K562 (cell line): ENCODE results near the gene MDC1. TPM values are rescaled to one million over a fixed set of nuclear protein-coding genes. Genes with fewer than 3 reads are reported as not detected.

ENCODE experiments used
- BHLHE40 ChIP-seq: IDR thresholded peaks from 2 replicates; pipeline ENCODE4 v1.6.1; 2011; ENCODE audit warnings: low read length, improper control_type of control experiment
- CBFB ChIP-seq: sonication (generic); formaldehyde crosslinking; IDR thresholded peaks from 2 replicates; pipeline ENCODE4 v1.4.0; 2020; ENCODE audit warnings: mild to moderate bottlenecking, missing genetic modification reagents
- CREM ChIP-seq: IDR thresholded peaks from 2 replicates; pipeline ENCODE4 v1.6.1; 2014; ENCODE audit warnings: antibody characterized with exemption, low read depth
- ELF4 ChIP-seq: fragments of 450-650 bp; formaldehyde crosslinking; IDR thresholded peaks from 2 replicates; pipeline ENCODE4 v1.4.0; 2022; ENCODE audit warnings: missing genetic modification characterization
- FOXA1 ChIP-seq: fragments of 450-650 bp; IDR thresholded peaks from 2 replicates; pipeline ENCODE4 v1.6.1; 2016; ENCODE audit warnings: mild to moderate bottlenecking, borderline replicate concordance
- FOXA3 ChIP-seq, 2 experiments: fragments of 450-650 bp in 1 of 2; sonication (generic) in 1 of 2; formaldehyde crosslinking; IDR thresholded peaks in 1 of 2; conservative IDR thresholded peaks in 1 of 2; 2 replicates each; pipeline versions ENCODE4 v1.4.0 to v1.8.0; 2020 to 2022; ENCODE audit warnings: mild to moderate bottlenecking in 2 of 2, missing genetic modification reagents in 1 of 2
- FOXK2 ChIP-seq, 2 experiments: fragments of 450-650 bp; IDR thresholded peaks in 1 of 2; conservative IDR thresholded peaks in 1 of 2; 2 replicates each; pipeline ENCODE4 v1.6.1; 2016; ENCODE audit warnings: low read depth in 2 of 2, mild to moderate bottlenecking in 1 of 2
- HLTF ChIP-seq: fragments of 450-650 bp; IDR thresholded peaks from 2 replicates; pipeline ENCODE4 v1.6.1; 2016
- HMGN3 ChIP-seq: IDR thresholded peaks from 2 replicates; pipeline ENCODE4 v1.6.1; 2011; ENCODE audit warnings: borderline replicate concordance, low read depth, mild to moderate bottlenecking, mixed read lengths, low read length; ENCODE audit not compliant: insufficient read length; ENCODE audit errors: extremely low read depth
- IRF2 ChIP-seq: sonication (generic); formaldehyde crosslinking; IDR thresholded peaks from 2 replicates; pipeline ENCODE4 v1.8.1; 2022; ENCODE audit warnings: mild to moderate bottlenecking, missing genetic modification reagents
- KDM5B ChIP-seq: fragments of 200-600 bp; sonication (generic); IDR thresholded peaks from 2 replicates; pipeline ENCODE4 v1.6.1; 2012; ENCODE audit warnings: low read depth, mild to moderate bottlenecking, moderate library complexity, low read length, control low read depth, inconsistent platforms; ENCODE audit not compliant: insufficient replicate concordance
- KLF16 ChIP-seq: IDR thresholded peaks from 2 replicates; pipeline ENCODE4 v1.6.1; 2016; ENCODE audit warnings: antibody characterized with exemption
- MAFK ChIP-seq: IDR thresholded peaks from 2 replicates; pipeline ENCODE4 v1.6.1; 2011; ENCODE audit warnings: low read length, improper control_type of control experiment
- MCM2 ChIP-seq: fragments of 450-650 bp; IDR thresholded peaks from 2 replicates; pipeline ENCODE4 v1.6.1; 2017; ENCODE audit warnings: low read depth, mild to moderate bottlenecking
- MTA2 ChIP-seq: fragments of 450-650 bp; IDR thresholded peaks from 2 replicates; pipeline ENCODE4 v1.6.1; 2016; ENCODE audit warnings: low read depth
- NFXL1 ChIP-seq: fragments of 450-650 bp; formaldehyde crosslinking; IDR thresholded peaks from 2 replicates; pipeline ENCODE4 v1.4.0; 2021; ENCODE audit warnings: mild to moderate bottlenecking
- NFYB ChIP-seq: IDR thresholded peaks from 2 replicates; pipeline ENCODE4 v1.6.1; 2011; ENCODE audit warnings: mild to moderate bottlenecking, moderate library complexity; ENCODE audit not compliant: insufficient read length; ENCODE audit errors: extremely low read depth
- POLR2G ChIP-seq: fragments of 200-400 bp; formaldehyde crosslinking; IDR thresholded peaks from 2 replicates; pipeline ENCODE4 v1.6.1; 2017; ENCODE audit warnings: low read depth, mild to moderate bottlenecking, antibody characterized with exemption, low read length, moderate library complexity
- TBL1XR1 ChIP-seq, 2 experiments: IDR thresholded peaks; 2 replicates each; pipeline ENCODE4 v1.6.1; 2012; ENCODE audit warnings: improper control_type of control experiment in 2 of 2, low read length in 2 of 2, mild to moderate bottlenecking in 1 of 2
- TBP ChIP-seq: optimal IDR thresholded peaks from 2 replicates; pipeline ENCODE3; 2011; ENCODE audit warnings: low read depth, low read length, improper control_type of control experiment
- TEAD2 ChIP-seq: fragments of 450-650 bp; IDR thresholded peaks from 2 replicates; pipeline ENCODE4 v1.6.1; 2016; ENCODE audit warnings: missing genetic modification characterization, control low read depth, missing compliant biosample characterization
- ZFP36 ChIP-seq: fragments of 150-350 bp; IDR thresholded peaks from 2 replicates; pipeline ENCODE4 v1.6.1; 2018; ENCODE audit warnings: low read length, low read depth; ENCODE audit not compliant: partially characterized antibody
- ZNF165 ChIP-seq: fragments of 250-450 bp; sonication (Bioruptor Pico); IDR thresholded peaks from 2 replicates; pipeline ENCODE4 v1.4.0; 2020; ENCODE audit warnings: borderline replicate concordance
- ZNF263 ChIP-seq: sonication (generic); formaldehyde crosslinking; IDR thresholded peaks from 2 replicates; pipeline ENCODE4 v1.8.0; 2022; ENCODE audit warnings: mild to moderate bottlenecking, missing genetic modification reagents, borderline replicate concordance
- polyA plus RNA-seq, 8 experiments: library from polyadenylated mRNA; depleted of rRNA in 4 of 8; stranded (reverse) in 5 of 8; unstranded in 3 of 8; fragments of >200 nt; fragmentation: Nextera tagmentation in 2 of 8; fragmentation: Illumina TruSeq in 1 of 8; extraction: Ambion mirVana in 2 of 8; extraction: Trizol in 1 of 8; gene quantifications; 2 replicates each; pipeline versions ENCODE4 v1.2.1 to v1.2.3, GENCODE V29; 2011 to 2014; ENCODE audit warnings: inconsistent platforms in 1 of 8, missing spikeins in 1 of 8
- total RNA-seq, 7 experiments: library from RNA; depleted of rRNA in 6 of 7; stranded (reverse); fragments of >200 nt in 6 of 7; fragmentation: Illumina TruSeq in 2 of 7; extraction: Trizol in 2 of 7; gene quantifications; 2 replicates each; pipeline versions ENCODE4 v1.2.1 to v1.2.3, GENCODE V29; 2011 to 2021; ENCODE audit warnings: low replicate concordance in 1 of 7
- TF ChIP-seq, protein P1 (sequence below): fragments of 150-350 bp; conservative IDR thresholded peaks from 2 replicates; pipeline ENCODE4 v1.6.1; 2014; ENCODE audit warnings: low read length
- TF ChIP-seq, protein P2 (sequence below): fragments of 200-800 bp; sonication (Bioruptor generic); IDR thresholded peaks from 2 replicates; pipeline ENCODE4 v1.6.1; 2017; ENCODE audit warnings: missing genetic modification characterization, missing compliant biosample characterization

The MDC1 gene
- total and polyA plus RNA-seq, 9 of the 15 experiments (the other 6 are each of a cell fraction or from before 2014, with no cell fraction given): 8.2 to 114 (median 20.0) TPM

DNA sequence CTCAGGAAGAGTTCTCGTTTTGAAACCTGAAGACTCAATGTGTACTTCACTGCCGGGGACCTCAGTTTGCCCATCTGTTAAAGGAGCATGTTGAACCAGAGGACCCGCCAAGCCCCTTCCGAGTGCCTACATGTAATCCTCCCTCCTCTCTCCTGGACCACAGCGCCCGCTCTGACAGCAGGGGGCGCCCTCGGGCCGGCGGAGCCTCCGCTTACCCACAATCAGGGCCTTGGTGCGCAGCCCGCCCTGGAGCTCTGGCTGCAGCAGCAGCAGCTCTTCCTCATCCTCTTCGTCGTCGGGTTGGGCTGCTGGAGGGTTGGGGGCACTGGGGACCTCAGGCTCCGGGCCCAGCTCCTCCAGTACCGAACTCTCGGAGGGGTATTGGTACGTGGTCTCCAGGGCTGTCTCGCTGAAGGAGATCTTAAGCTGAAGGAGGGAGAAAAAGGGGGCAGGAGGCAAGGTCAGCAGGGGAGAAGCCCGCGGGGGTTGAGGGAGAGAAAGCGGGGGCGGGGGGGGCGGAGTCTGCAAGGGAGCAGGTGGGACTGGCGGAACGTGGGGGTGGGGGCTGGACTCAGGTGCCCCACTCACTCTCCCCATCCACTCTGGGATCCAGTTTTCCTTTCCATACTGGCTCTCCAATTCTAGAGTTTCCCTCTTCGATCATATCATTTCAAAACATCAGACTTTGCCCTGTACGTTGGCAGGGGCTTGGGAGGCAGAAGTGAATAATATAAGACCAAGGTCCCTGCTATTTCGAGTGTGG lies 37.9 kb downstream of the MDC1 start (continued):
- TF ChIP-seq FOXK2 (conservative IDR thresholded peaks at IDR 0.05 in 1 of 2, IDR thresholded peaks at IDR 0.05 in 1 of 2; ENCODE audit: low read depth in 2 of 2): no peak
- TF ChIP-seq MAFK: peak; percentile 45; the same call in 1 of the 2 replicates
- no peak for TF ChIP-seq TEAD2 (tag)
- TF ChIP-seq HMGN3: peak; percentile 43
- peak; percentile 48 for TF ChIP-seq CREM
- no peak for TF ChIP-seq FOXA1
- TF ChIP-seq IRF2 (CRISPR knock-in tag): no peak
- TF ChIP-seq, protein P1, sequence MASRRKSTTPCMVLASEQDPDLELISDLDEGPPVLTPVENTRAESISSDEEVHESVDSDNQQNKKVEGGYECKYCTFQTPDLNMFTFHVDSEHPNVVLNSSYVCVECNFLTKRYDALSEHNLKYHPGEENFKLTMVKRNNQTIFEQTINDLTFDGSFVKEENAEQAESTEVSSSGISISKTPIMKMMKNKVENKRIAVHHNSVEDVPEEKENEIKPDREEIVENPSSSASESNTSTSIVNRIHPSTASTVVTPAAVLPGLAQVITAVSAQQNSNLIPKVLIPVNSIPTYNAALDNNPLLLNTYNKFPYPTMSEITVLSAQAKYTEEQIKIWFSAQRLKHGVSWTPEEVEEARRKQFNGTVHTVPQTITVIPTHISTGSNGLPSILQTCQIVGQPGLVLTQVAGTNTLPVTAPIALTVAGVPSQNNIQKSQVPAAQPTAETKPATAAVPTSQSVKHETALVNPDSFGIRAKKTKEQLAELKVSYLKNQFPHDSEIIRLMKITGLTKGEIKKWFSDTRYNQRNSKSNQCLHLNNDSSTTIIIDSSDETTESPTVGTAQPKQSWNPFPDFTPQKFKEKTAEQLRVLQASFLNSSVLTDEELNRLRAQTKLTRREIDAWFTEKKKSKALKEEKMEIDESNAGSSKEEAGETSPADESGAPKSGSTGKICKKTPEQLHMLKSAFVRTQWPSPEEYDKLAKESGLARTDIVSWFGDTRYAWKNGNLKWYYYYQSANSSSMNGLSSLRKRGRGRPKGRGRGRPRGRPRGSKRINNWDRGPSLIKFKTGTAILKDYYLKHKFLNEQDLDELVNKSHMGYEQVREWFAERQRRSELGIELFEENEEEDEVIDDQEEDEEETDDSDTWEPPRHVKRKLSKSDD: no peak
- TF ChIP-seq MTA2: no peak
- no peak for TF ChIP-seq NFXL1
- TF ChIP-seq TBP: peak; percentile 43
- TF ChIP-seq MCM2: no peak
- 0 out of 2 replicates have a peak, but pooled peaks have one; percentile 52 for TF ChIP-seq HLTF
- TF ChIP-seq ZNF263 (CRISPR knock-in tag): peak; percentile 72; the same call in 1 of the 2 replicates
- TF ChIP-seq ZFP36: peak; percentile 40
- TF ChIP-seq POLR2G: peak; percentile 61
- peak; percentile 49; the same call in 1 of the 2 replicates for TF ChIP-seq BHLHE40
- TF ChIP-seq ZNF165 (CRISPR knock-in tag): no peak
- peak in 1 of 2 experiments; percentile 9; a peak in 1 of 4 replicates for TF ChIP-seq FOXA3 (CRISPR knock-in tag; conservative IDR thresholded peaks at IDR 0.05 in 1 of 2, IDR thresholded peaks at IDR 0.05 in 1 of 2)
- peak in 1 of 2 experiments; percentile 72; a peak in 1 of 4 replicates for TF ChIP-seq TBL1XR1 (IDR thresholded peaks at IDR 0.05; ENCODE audit: low read length in 2 of 2)
- TF ChIP-seq KLF16: peak; percentile 60
- TF ChIP-seq CBFB (CRISPR knock-in tag): peak; percentile 63; the same call in 1 of the 2 replicates
- TF ChIP-seq, protein P2, sequence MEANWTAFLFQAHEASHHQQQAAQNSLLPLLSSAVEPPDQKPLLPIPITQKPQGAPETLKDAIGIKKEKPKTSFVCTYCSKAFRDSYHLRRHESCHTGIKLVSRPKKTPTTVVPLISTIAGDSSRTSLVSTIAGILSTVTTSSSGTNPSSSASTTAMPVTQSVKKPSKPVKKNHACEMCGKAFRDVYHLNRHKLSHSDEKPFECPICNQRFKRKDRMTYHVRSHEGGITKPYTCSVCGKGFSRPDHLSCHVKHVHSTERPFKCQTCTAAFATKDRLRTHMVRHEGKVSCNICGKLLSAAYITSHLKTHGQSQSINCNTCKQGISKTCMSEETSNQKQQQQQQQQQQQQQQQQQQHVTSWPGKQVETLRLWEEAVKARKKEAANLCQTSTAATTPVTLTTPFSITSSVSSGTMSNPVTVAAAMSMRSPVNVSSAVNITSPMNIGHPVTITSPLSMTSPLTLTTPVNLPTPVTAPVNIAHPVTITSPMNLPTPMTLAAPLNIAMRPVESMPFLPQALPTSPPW (CRISPR knock-in tag): peak; percentile 63
- peak; percentile 25 for TF ChIP-seq KDM5B
- no peak for TF ChIP-seq NFYB
- TF ChIP-seq ELF4 (CRISPR knock-in tag): 0 out of 2 replicates have a peak, but pooled peaks have one; percentile 17
